Mucosa of descending colon (tissue), 3 donors: Measurements from ENCODE around the gene SKAP2. TPM values are rescaled to one million over a fixed set of nuclear protein-coding genes. Genes with fewer than 3 reads are reported as not detected.

Experiments
- ATAC-seq: fragments of 200-7000 bp; cut with Tn5 transposase; one replicate; pipeline ENCODE4 v1.9.1; 2020; ENCODE audit warnings: mild to moderate bottlenecking, moderate library complexity
- DNase-seq, 3 donors: peaks; one replicate each; pipeline ENCODE4 v3.0.0-alpha.2; 2020
- H3K36me3 ChIP-seq: fragments of 200-600 bp; one replicate; pipeline ENCODE4 v1.8.0; 2021; ENCODE audit warnings: low read depth, mild to moderate bottlenecking
- H3K4me1 ChIP-seq: fragments of 200-600 bp; one replicate; pipeline ENCODE4 v1.8.0; 2021; ENCODE audit warnings: low read depth, mild to moderate bottlenecking
- H3K4me3 ChIP-seq: fragments of 200-600 bp; one replicate; pipeline ENCODE4 v1.8.0; 2021; ENCODE audit warnings: mild to moderate bottlenecking
- H3K9me3 ChIP-seq: fragments of 200-600 bp; one replicate; pipeline ENCODE4 v1.8.0; 2021; ENCODE audit warnings: mild to moderate bottlenecking
- intact Hi-C, 2 donors: fragments of 100-400 bp; cut with DNase I in 1 of 2; cut with micrococcal nuclease in 1 of 2; formaldehyde crosslinking; loops; one replicate each; pipeline versions ENCODE4 v1.11.0 to v1.11.1; 2022; cut with DNase I, micrococcal nuclease
- total RNA-seq, 3 donors: library from RNA; stranded (reverse); fragmentation: NEBNext Ultra II Directional in 2 of 3; extraction: Animal tissue kit (Norgen Biotek cat#: 25700) in 2 of 3; gene quantifications; one replicate each; pipeline versions ENCODE4 v1.2.1 to v1.2.4, GENCODE V29; 2021 to 2023
- TF ChIP-seq, protein P1 (sequence below): fragments of 200-600 bp; IDR thresholded peaks from one replicate; pipeline ENCODE4 v1.8.0; 2022; ENCODE audit warnings: antibody characterized with exemption, mild to moderate bottlenecking
- donor health status: DM: no; HTN: no; CAD: no; lungs with moderate emphysema.
- donor health status: DM: no; HTN: no; CAD: no.
- donor health status: DM: no; HTN: yes; CAD: no.

The SKAP2 gene
- total RNA-seq, 3 donors from 2014 or later: 36.5 to 51.7 (median 40.3) TPM

DNA sequence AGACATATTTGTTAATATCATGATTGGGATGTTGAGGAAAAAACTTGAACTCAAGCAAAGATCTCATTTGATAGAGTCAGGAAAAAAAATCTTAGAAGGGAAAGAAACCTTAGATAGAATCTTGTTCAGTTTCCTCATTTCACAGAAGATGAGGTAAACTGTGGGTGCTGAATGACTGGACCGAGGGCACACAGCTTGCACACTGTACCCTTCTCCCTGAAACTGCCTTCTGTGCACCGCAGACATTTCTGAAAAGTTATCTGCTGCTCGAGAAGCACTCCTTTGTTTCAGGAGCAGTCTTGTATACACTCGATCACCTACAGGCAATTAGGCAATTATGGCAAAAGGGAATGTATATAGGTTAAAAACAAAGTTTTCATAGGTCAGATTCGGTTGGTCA is 167.4 kb downstream of the SKAP2 start:
- Histone ChIP-seq H3K4me3 (no peak overlapping the region), H3K4me1 (peaks cover 18% of the 10 kb centered on the region), H3K9me3 (no peaks in the 10 kb centered on the region), H3K36me3 (no peaks in the 10 kb centered on the region)
- TF ChIP-seq, protein P1, sequence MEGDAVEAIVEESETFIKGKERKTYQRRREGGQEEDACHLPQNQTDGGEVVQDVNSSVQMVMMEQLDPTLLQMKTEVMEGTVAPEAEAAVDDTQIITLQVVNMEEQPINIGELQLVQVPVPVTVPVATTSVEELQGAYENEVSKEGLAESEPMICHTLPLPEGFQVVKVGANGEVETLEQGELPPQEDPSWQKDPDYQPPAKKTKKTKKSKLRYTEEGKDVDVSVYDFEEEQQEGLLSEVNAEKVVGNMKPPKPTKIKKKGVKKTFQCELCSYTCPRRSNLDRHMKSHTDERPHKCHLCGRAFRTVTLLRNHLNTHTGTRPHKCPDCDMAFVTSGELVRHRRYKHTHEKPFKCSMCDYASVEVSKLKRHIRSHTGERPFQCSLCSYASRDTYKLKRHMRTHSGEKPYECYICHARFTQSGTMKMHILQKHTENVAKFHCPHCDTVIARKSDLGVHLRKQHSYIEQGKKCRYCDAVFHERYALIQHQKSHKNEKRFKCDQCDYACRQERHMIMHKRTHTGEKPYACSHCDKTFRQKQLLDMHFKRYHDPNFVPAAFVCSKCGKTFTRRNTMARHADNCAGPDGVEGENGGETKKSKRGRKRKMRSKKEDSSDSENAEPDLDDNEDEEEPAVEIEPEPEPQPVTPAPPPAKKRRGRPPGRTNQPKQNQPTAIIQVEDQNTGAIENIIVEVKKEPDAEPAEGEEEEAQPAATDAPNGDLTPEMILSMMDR: no peak
- intact Hi-C loops: no loop called here
- ATAC-seq (no peak), DNase-seq (no peak)

DNA sequence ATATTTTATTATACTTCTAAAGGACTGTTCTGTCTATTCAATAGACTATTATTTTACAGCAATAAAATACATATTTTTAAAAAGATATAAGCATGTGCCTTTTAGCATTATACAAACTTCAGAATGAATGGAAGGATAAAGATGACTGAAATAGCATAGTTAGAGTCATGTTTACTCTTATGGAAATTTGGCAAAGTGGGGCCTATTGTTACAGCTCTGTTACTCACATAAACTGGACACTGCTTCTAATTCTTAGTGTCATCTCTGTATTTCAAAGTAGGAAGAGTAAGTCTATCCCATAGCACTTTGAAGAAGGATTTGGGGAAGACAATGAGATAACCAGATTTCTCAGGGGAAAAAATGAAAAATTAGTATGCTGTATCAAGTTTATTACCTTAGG is 168.2 kb downstream of the SKAP2 start:
- TF ChIP-seq, protein P1: no peak
- Histone ChIP-seq H3K9me3 (no peaks in the 10 kb centered on the region), H3K36me3 (no peaks in the 10 kb centered on the region), H3K4me3 (no peak overlapping the region), H3K4me1 (peaks cover 18% of the 10 kb centered on the region)
- intact Hi-C loops: no loop called here
- DNase-seq: no peak
- ATAC-seq: no peak

DNA sequence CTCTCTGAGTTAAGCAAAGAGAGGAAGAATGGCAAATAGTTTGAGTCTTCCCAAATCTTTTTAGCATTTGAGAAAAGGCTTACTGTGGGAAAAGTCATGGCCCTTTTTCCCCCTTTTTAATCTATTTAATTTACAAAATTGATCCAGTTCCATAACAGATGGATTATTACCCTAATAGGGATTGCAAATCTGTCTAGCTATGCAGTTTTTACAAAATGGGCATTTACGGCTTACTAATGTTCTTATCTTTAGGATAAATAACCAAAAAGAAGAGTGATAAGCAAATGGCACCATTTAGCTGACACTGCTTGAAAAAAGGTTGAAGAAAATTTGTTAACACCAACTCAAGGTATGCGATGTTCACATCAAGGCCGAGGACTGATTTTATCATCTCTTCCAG is 169.7 kb downstream of the SKAP2 start:
- TF ChIP-seq, protein P1: no peak
- no peak for DNase-seq
- Histone ChIP-seq H3K4me3 (no peak overlapping the region), H3K4me1 (peaks cover 8% of the 10 kb centered on the region), H3K36me3 (no peaks in the 10 kb centered on the region), H3K9me3 (no peaks in the 10 kb centered on the region)
- ATAC-seq: no peak
- intact Hi-C loops: no loop called here

DNA sequence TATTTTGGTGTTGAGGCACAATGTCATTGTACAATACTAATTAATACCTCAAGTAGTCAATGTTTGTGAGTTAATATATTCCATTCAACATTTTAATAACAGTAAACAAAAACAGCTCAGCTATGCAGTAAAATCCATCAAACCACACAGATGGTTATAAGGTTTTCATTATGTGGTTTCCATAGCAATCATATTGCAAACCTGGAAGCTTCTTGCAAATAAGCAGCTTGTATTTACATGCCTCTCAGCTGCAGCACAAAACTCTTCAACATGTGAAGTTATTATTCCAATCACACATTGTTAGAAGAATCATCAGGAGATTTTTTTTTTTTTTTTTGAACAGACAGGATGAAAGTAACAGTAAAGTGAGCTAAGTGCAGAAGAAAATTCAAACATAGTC is 170.2 kb downstream of the SKAP2 start:
- no peak overlapping the region for H3K4me3 ChIP-seq
- ATAC-seq (no peak), DNase-seq (no peak)
- peaks cover 6% of the 10 kb centered on the region for H3K4me1 ChIP-seq
- intact Hi-C loops: no loop called here
- H3K36me3 ChIP-seq: no peaks in the 10 kb centered on the region
- H3K9me3 ChIP-seq: no peaks in the 10 kb centered on the region
- TF ChIP-seq, protein P1: no peak

DNA sequence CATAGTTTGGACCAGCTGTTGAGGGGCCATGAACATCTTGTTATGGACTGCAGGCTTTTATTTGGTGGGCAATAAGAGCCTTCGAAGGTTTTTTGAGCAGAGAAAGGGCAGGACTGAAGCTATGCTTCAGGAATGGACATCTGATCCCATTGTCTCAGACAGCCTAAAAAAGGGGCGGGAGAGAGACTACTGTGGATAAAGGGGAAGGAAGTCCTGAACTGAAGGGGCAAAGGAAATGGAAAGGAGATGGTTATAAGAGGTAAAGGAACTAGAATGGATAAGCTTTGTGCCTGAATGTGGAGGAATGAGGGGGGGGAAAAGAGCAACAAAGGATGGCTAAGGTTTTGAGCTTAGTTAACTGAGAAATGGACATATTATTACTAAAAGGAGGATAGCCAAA is 172.5 kb downstream of the SKAP2 start:
- intact Hi-C loops: no loop called here
- Histone ChIP-seq H3K9me3 (no peaks in the 10 kb centered on the region), H3K4me1 (peaks cover 7% of the 10 kb centered on the region), H3K4me3 (no peak overlapping the region), H3K36me3 (no peaks in the 10 kb centered on the region)
- DNase-seq (no peak), ATAC-seq (no peak)
- TF ChIP-seq, protein P1: no peak

DNA sequence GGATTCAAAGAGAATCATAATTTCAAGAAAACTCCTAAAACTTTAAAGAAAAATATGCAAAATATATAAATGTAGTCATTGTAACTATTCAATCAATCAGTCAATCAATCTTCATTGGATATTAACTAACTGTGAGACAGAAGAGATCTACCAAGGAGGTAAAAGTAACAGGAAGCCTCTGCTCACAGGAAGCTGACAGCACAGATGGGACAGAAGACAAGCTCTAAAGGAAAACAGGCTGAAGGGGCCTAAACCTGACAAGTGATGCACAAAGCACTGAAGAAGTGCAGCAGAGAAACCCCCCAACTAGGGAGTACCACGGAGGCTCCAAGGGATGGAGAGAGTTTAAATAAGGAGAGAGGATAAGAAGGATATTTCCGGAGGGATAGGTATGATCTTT is 173.0 kb downstream of the SKAP2 start:
- no peak overlapping the region for H3K4me3 ChIP-seq
- no peak for DNase-seq
- TF ChIP-seq, protein P1: no peak
- intact Hi-C loops: no loop called here
- H3K36me3 ChIP-seq: no peaks in the 10 kb centered on the region
- no peaks in the 10 kb centered on the region for H3K9me3 ChIP-seq
- H3K4me1 ChIP-seq: peaks cover 7% of the 10 kb centered on the region
- no peak for ATAC-seq
